ENCODE results near the gene KCNMA1.

Gene KCNMA1

GRCh38 chr10:77125231-77125630 lies 512.4 kb downstream of the KCNMA1 start:
- no peaks in the 10 kb centered on the region for H3K27me3 ChIP-seq (ENCODE audit: control insufficient read depth, insufficient read depth, low read length)

GRCh38 chr10:77123330-77123729 lies 514.3 kb downstream of the KCNMA1 start:
- H3K9me3 ChIP-seq (ENCODE audit: control insufficient read depth, insufficient read depth, low read length), result no peaks in the 10 kb centered on the region
- H3K9ac ChIP-seq (ENCODE audit: low read depth, low read length), result no peak overlapping the region
- no peaks in the 10 kb centered on the region for H3K36me3 ChIP-seq (ENCODE audit: control insufficient read depth, insufficient read depth, low read length)
- H3K27me3 ChIP-seq (ENCODE audit: control insufficient read depth, insufficient read depth, low read length), result no peaks in the 10 kb centered on the region
- H3K4me3 ChIP-seq (ENCODE audit: low read depth, low read length), result no peak overlapping the region
- no peaks in the 10 kb centered on the region for H3K4me1 ChIP-seq (ENCODE audit: control insufficient read depth, insufficient read depth, low read length)

More at GRCh38 chr10:77125231-77125630, 512.4 kb downstream of the KCNMA1 start:
- Histone ChIP-seq H3K4me3 (ENCODE audit: low read depth, low read length) (no peak overlapping the region), H3K36me3 (ENCODE audit: control insufficient read depth, insufficient read depth, low read length) (no peaks in the 10 kb centered on the region), H3K9ac (ENCODE audit: low read depth, low read length) (no peak overlapping the region), H3K4me1 (ENCODE audit: control insufficient read depth, insufficient read depth, low read length) (no peaks in the 10 kb centered on the region), H3K9me3 (ENCODE audit: control insufficient read depth, insufficient read depth, low read length) (no peaks in the 10 kb centered on the region)

GRCh38 chr10:77121829-77122228 lies 515.8 kb downstream of the KCNMA1 start:
- Histone ChIP-seq H3K9me3 (ENCODE audit: control insufficient read depth, insufficient read depth, low read length) (no peaks in the 10 kb centered on the region), H3K9ac (ENCODE audit: low read depth, low read length) (no peak overlapping the region), H3K4me1 (ENCODE audit: control insufficient read depth, insufficient read depth, low read length) (no peaks in the 10 kb centered on the region), H3K27me3 (ENCODE audit: control insufficient read depth, insufficient read depth, low read length) (no peaks in the 10 kb centered on the region), H3K4me3 (ENCODE audit: low read depth, low read length) (no peak overlapping the region), H3K36me3 (ENCODE audit: control insufficient read depth, insufficient read depth, low read length) (no peaks in the 10 kb centered on the region)

- H3K9me3 ChIP-seq (ENCODE audit: control insufficient read depth, insufficient read depth, low read length), result no peaks in the 10 kb centered on the region
- peaks cover 5% of the 10 kb centered on the region for H3K4me1 ChIP-seq (ENCODE audit: control insufficient read depth, insufficient read depth, low read length)
- H3K27me3 ChIP-seq (ENCODE audit: control insufficient read depth, insufficient read depth, low read length), result no peaks in the 10 kb centered on the region
- no peak overlapping the region for H3K9ac ChIP-seq (ENCODE audit: low read depth, low read length)
- no peak overlapping the region for H3K4me3 ChIP-seq (ENCODE audit: low read depth, low read length)
- no peaks in the 10 kb centered on the region for H3K36me3 ChIP-seq (ENCODE audit: control insufficient read depth, insufficient read depth, low read length)
Measured at GRCh38 chr10:77120666-77121376, 516.8 kb downstream of the KCNMA1 start.

- no peaks in the 10 kb centered on the region for H3K9me3 ChIP-seq (ENCODE audit: control insufficient read depth, insufficient read depth, low read length)
- no peaks in the 10 kb centered on the region for H3K27me3 ChIP-seq (ENCODE audit: control insufficient read depth, insufficient read depth, low read length)
- H3K36me3 ChIP-seq (ENCODE audit: control insufficient read depth, insufficient read depth, low read length), result no peaks in the 10 kb centered on the region
- no peak overlapping the region for H3K4me3 ChIP-seq (ENCODE audit: low read depth, low read length)
- no peak overlapping the region for H3K9ac ChIP-seq (ENCODE audit: low read depth, low read length)
- peaks cover 13% of the 10 kb centered on the region for H3K4me1 ChIP-seq (ENCODE audit: control insufficient read depth, insufficient read depth, low read length)
Measured at GRCh38 chr10:77120012-77120411, 517.6 kb downstream of the KCNMA1 start.

GRCh38 chr10:77118603-77119282 lies 518.9 kb downstream of the KCNMA1 start:
- Histone ChIP-seq H3K4me1 (ENCODE audit: control insufficient read depth, insufficient read depth, low read length) (peaks cover 20% of the 10 kb centered on the region), H3K4me3 (ENCODE audit: low read depth, low read length) (no peak overlapping the region), H3K9me3 (ENCODE audit: control insufficient read depth, insufficient read depth, low read length) (no peaks in the 10 kb centered on the region), H3K27me3 (ENCODE audit: control insufficient read depth, insufficient read depth, low read length) (no peaks in the 10 kb centered on the region), H3K36me3 (ENCODE audit: control insufficient read depth, insufficient read depth, low read length) (no peaks in the 10 kb centered on the region), H3K9ac (ENCODE audit: low read depth, low read length) (no peak overlapping the region)

- Histone ChIP-seq H3K27me3 (ENCODE audit: control insufficient read depth, insufficient read depth, low read length) (no peaks in the 10 kb centered on the region), H3K4me1 (ENCODE audit: control insufficient read depth, insufficient read depth, low read length) (peaks cover 21% of the 10 kb centered on the region), H3K9me3 (ENCODE audit: control insufficient read depth, insufficient read depth, low read length) (no peaks in the 10 kb centered on the region), H3K9ac (ENCODE audit: low read depth, low read length) (no peak overlapping the region), H3K4me3 (ENCODE audit: low read depth, low read length) (no peak overlapping the region), H3K36me3 (ENCODE audit: control insufficient read depth, insufficient read depth, low read length) (no peaks in the 10 kb centered on the region)
Measured at GRCh38 chr10:77117501-77117900, 520.1 kb downstream of the KCNMA1 start.

GRCh38 chr10:77116904-77117303 lies 520.7 kb downstream of the KCNMA1 start:
- H3K27me3 ChIP-seq (ENCODE audit: control insufficient read depth, insufficient read depth, low read length), result no peaks in the 10 kb centered on the region
- H3K4me3 ChIP-seq (ENCODE audit: low read depth, low read length), result no peak overlapping the region
- H3K9ac ChIP-seq (ENCODE audit: low read depth, low read length), result no peak overlapping the region
- H3K9me3 ChIP-seq (ENCODE audit: control insufficient read depth, insufficient read depth, low read length), result no peaks in the 10 kb centered on the region
- peaks cover 27% of the 10 kb centered on the region for H3K4me1 ChIP-seq (ENCODE audit: control insufficient read depth, insufficient read depth, low read length)
- H3K36me3 ChIP-seq (ENCODE audit: control insufficient read depth, insufficient read depth, low read length), result no peaks in the 10 kb centered on the region

- Histone ChIP-seq H3K36me3 (ENCODE audit: control insufficient read depth, insufficient read depth, low read length) (no peaks in the 10 kb centered on the region), H3K9me3 (ENCODE audit: control insufficient read depth, insufficient read depth, low read length) (no peaks in the 10 kb centered on the region), H3K9ac (ENCODE audit: low read depth, low read length) (no peak overlapping the region), H3K4me1 (ENCODE audit: control insufficient read depth, insufficient read depth, low read length) (peaks cover 45% of the 10 kb centered on the region), H3K4me3 (ENCODE audit: low read depth, low read length) (peak overlapping the region; percentile 6), H3K27me3 (ENCODE audit: control insufficient read depth, insufficient read depth, low read length) (no peaks in the 10 kb centered on the region)
Measured at GRCh38 chr10:77114181-77114821, 523.3 kb downstream of the KCNMA1 start.

GRCh38 chr10:77111611-77112550 lies 525.7 kb downstream of the KCNMA1 start:
- Histone ChIP-seq H3K4me1 (ENCODE audit: control insufficient read depth, insufficient read depth, low read length) (peaks cover 57% of the 10 kb centered on the region), H3K36me3 (ENCODE audit: control insufficient read depth, insufficient read depth, low read length) (no peaks in the 10 kb centered on the region), H3K9ac (ENCODE audit: low read depth, low read length) (no peak overlapping the region), H3K27me3 (ENCODE audit: control insufficient read depth, insufficient read depth, low read length) (no peaks in the 10 kb centered on the region), H3K4me3 (ENCODE audit: low read depth, low read length) (no peak overlapping the region), H3K9me3 (ENCODE audit: control insufficient read depth, insufficient read depth, low read length) (no peaks in the 10 kb centered on the region)

GRCh38 chr10:77110757-77111156 lies 526.9 kb downstream of the KCNMA1 start:
- H3K36me3 ChIP-seq (ENCODE audit: control insufficient read depth, insufficient read depth, low read length), result no peaks in the 10 kb centered on the region
- peaks cover 52% of the 10 kb centered on the region for H3K4me1 ChIP-seq (ENCODE audit: control insufficient read depth, insufficient read depth, low read length)
- H3K9ac ChIP-seq (ENCODE audit: low read depth, low read length), result no peak overlapping the region
- H3K4me3 ChIP-seq (ENCODE audit: low read depth, low read length), result no peak overlapping the region
- H3K27me3 ChIP-seq (ENCODE audit: control insufficient read depth, insufficient read depth, low read length), result no peaks in the 10 kb centered on the region
- no peaks in the 10 kb centered on the region for H3K9me3 ChIP-seq (ENCODE audit: control insufficient read depth, insufficient read depth, low read length)
